Measurements from ENCODE around the gene GUCD1. TPM values are rescaled to one million over a fixed set of nuclear protein-coding genes. Genes with fewer than 3 reads are reported as not detected.
A peak's percentile ranks its signal among the peaks of the same experiment; 100 is the strongest.

The GUCD1 gene
- total and polyA plus RNA-seq, 2 of the 13 experiments (the other 11 are each of a cell fraction or from before 2014, with no cell fraction given): 128 to 245 TPM

DNA sequence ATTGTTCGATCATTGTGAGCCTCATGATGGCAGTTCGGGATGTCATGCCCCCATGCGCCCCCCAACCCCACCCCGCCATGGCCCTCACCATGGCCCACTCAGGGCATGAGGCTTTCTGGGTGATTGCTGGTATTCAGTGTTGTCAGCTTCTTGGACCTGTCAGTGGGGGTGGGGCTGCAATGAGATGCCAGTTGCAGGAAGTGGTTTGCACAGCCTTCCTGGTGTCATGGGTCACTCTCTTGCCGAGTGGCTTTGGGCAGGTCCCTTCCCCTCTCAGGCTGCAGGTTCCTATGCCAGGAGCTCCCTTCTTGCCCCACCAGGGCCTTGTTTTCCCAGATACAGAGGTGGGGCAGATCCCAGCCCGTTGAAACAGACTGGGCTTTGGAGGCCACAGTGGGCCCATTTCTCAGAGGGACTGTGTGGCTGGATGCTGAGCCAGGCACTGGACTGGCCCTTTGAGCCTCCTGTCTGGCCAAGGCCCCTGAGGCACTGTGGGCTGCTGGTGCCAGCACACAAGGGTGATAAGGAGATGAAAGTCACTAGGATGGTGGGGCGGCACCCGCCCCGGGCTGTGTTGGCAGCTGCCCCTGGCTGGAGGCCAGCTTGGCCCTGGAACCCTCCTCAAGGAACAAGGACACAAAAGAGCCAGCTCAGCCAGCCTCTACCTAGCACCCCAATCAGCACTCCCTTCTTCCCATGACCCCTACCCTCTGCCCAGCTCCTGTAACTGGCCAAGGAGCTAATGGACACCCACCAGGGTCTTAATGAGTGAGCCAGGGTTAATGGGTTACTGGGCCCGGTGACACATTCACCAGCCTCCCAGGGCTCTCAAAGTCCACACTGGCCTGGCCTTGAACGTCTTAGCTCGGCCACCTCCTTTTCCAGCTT is 46.5 kb upstream of the GUCD1 start (continued):
- TF ChIP-seq TRIM24 (CRISPR knock-in tag; IDR thresholded peaks at IDR 0.05) (no peak), SAFB2 (CRISPR knock-in tag; IDR thresholded peaks at IDR 0.05; ENCODE audit: borderline replicate concordance, low read depth) (no peak), HNRNPL (IDR thresholded peaks at IDR 0.05; ENCODE audit: low read depth, low read length) (peak; percentile 99), ZSCAN31 (CRISPR knock-in tag; IDR thresholded peaks at IDR 0.05; ENCODE audit: low read depth) (no peak; the same call in 1 of the 2 replicates), PRPF4 (IDR thresholded peaks at IDR 0.05; ENCODE audit: low read depth, low read length, poor library complexity, severe bottlenecking) (no peak), SUZ12 (IDR thresholded peaks at IDR 0.05; ENCODE audit: low read depth, low read length) (no peak), ZNF34 (CRISPR knock-in tag; IDR thresholded peaks at IDR 0.05; ENCODE audit: borderline replicate concordance) (no peak), ZNF562 (CRISPR knock-in tag; IDR thresholded peaks at IDR 0.05; ENCODE audit: borderline replicate concordance) (no peak), KLF12 (CRISPR knock-in tag; IDR thresholded peaks at IDR 0.05; ENCODE audit: borderline replicate concordance) (no peak), NFYB (CRISPR knock-in tag; IDR thresholded peaks at IDR 0.05) (no peak), ZMYM3 (CRISPR knock-in tag; IDR thresholded peaks at IDR 0.05) (peak; percentile 79; the same call in 1 of the 2 replicates), ARNT2 (CRISPR knock-in tag; IDR thresholded peaks at IDR 0.05; ENCODE audit: low read depth) (peak; percentile 63; the same call in 1 of the 2 replicates)
- TF ChIP-seq, protein P1, sequence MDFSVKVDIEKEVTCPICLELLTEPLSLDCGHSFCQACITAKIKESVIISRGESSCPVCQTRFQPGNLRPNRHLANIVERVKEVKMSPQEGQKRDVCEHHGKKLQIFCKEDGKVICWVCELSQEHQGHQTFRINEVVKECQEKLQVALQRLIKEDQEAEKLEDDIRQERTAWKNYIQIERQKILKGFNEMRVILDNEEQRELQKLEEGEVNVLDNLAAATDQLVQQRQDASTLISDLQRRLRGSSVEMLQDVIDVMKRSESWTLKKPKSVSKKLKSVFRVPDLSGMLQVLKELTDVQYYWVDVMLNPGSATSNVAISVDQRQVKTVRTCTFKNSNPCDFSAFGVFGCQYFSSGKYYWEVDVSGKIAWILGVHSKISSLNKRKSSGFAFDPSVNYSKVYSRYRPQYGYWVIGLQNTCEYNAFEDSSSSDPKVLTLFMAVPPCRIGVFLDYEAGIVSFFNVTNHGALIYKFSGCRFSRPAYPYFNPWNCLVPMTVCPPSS (IDR thresholded peaks at IDR 0.05): no peak
- TF ChIP-seq, protein P2, sequence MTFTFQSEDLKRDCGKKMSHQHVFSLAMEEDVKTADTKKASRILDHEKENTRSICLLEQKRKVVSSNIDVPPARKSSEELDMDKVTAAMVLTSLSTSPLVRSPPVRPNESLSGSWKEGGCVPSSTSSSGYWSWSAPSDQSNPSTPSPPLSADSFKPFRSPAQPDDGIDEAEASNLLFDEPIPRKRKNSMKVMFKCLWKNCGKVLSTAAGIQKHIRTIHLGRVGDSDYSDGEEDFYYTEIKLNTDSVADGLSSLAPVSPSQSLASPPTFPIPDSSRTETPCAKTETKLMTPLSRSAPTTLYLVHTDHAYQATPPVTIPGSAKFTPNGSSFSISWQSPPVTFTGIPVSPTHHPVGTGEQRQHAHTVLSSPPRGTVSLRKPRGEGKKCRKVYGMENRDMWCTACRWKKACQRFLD (CRISPR knock-in tag; IDR thresholded peaks at IDR 0.05; ENCODE audit: borderline replicate concordance): no peak
- TF ChIP-seq, protein P3, sequence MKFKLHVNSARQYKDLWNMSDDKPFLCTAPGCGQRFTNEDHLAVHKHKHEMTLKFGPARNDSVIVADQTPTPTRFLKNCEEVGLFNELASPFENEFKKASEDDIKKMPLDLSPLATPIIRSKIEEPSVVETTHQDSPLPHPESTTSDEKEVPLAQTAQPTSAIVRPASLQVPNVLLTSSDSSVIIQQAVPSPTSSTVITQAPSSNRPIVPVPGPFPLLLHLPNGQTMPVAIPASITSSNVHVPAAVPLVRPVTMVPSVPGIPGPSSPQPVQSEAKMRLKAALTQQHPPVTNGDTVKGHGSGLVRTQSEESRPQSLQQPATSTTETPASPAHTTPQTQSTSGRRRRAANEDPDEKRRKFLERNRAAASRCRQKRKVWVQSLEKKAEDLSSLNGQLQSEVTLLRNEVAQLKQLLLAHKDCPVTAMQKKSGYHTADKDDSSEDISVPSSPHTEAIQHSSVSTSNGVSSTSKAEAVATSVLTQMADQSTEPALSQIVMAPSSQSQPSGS (CRISPR knock-in tag; IDR thresholded peaks at IDR 0.05): no peak
- TF ChIP-seq, protein P4, sequence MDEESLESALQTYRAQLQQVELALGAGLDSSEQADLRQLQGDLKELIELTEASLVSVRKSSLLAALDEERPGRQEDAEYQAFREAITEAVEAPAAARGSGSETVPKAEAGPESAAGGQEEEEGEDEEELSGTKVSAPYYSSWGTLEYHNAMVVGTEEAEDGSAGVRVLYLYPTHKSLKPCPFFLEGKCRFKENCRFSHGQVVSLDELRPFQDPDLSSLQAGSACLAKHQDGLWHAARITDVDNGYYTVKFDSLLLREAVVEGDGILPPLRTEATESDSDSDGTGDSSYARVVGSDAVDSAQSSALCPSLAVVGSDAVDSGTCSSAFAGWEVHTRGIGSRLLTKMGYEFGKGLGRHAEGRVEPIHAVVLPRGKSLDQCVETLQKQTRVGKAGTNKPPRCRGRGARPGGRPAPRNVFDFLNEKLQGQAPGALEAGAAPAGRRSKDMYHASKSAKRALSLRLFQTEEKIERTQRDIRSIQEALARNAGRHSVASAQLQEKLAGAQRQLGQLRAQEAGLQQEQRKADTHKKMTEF (CRISPR knock-in tag; IDR thresholded peaks at IDR 0.05): peak; percentile 51; the same call in 1 of the 2 replicates
- TF ChIP-seq, protein P5, sequence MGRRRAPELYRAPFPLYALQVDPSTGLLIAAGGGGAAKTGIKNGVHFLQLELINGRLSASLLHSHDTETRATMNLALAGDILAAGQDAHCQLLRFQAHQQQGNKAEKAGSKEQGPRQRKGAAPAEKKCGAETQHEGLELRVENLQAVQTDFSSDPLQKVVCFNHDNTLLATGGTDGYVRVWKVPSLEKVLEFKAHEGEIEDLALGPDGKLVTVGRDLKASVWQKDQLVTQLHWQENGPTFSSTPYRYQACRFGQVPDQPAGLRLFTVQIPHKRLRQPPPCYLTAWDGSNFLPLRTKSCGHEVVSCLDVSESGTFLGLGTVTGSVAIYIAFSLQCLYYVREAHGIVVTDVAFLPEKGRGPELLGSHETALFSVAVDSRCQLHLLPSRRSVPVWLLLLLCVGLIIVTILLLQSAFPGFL (CRISPR knock-in tag; IDR thresholded peaks at IDR 0.05): no peak
- TF ChIP-seq, protein P6, sequence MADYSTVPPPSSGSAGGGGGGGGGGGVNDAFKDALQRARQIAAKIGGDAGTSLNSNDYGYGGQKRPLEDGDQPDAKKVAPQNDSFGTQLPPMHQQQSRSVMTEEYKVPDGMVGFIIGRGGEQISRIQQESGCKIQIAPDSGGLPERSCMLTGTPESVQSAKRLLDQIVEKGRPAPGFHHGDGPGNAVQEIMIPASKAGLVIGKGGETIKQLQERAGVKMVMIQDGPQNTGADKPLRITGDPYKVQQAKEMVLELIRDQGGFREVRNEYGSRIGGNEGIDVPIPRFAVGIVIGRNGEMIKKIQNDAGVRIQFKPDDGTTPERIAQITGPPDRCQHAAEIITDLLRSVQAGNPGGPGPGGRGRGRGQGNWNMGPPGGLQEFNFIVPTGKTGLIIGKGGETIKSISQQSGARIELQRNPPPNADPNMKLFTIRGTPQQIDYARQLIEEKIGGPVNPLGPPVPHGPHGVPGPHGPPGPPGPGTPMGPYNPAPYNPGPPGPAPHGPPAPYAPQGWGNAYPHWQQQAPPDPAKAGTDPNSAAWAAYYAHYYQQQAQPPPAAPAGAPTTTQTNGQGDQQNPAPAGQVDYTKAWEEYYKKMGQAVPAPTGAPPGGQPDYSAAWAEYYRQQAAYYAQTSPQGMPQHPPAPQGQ (CRISPR knock-in tag; IDR thresholded peaks at IDR 0.05; ENCODE audit: borderline replicate concordance): no peak
